HUES64 (cell line): ENCODE results near the gene PLSCR3.

Experiments
- H3K27ac ChIP-seq: 2 replicates; pipeline ENCODE4 v1.7.0; 2013; ENCODE audit warnings: low read depth, low read length, inconsistent platforms
- H3K27me3 ChIP-seq: 2 replicates; pipeline ENCODE4 v1.6.1; 2013; ENCODE audit warnings: mild to moderate bottlenecking, low read length; ENCODE audit not compliant: insufficient read depth
- H3K36me3 ChIP-seq: 2 replicates; pipeline ENCODE4 v1.6.1; 2013; ENCODE audit warnings: mild to moderate bottlenecking, low read length; ENCODE audit not compliant: insufficient read depth
- H3K4me1 ChIP-seq: 2 replicates; pipeline ENCODE4 v1.6.1; 2013; ENCODE audit warnings: mild to moderate bottlenecking, low read length, moderate library complexity; ENCODE audit not compliant: insufficient read depth
- H3K4me3 ChIP-seq: 2 replicates; pipeline ENCODE4 v1.5.1; 2013; ENCODE audit warnings: mild to moderate bottlenecking, low read length, moderate library complexity
- H3K9ac ChIP-seq: 2 replicates; pipeline ENCODE4 v1.6.1; 2013; ENCODE audit warnings: mild to moderate bottlenecking, low read depth, low read length
- H3K9me3 ChIP-seq: 2 replicates; pipeline ENCODE4 v1.6.1; 2013; ENCODE audit warnings: low read depth, low read length; ENCODE audit not compliant: insufficient read depth
- WGBS: fragments of 150-250, 120-280 bp; methylation state at CpG from one replicate; pipeline ENCODE4 v1.1.7; 2013; ENCODE audit warnings: missing lambda C conversion rate; 5-methylcytosine and 5-hydroxymethylcytosine counted together

The PLSCR3 gene

DNA sequence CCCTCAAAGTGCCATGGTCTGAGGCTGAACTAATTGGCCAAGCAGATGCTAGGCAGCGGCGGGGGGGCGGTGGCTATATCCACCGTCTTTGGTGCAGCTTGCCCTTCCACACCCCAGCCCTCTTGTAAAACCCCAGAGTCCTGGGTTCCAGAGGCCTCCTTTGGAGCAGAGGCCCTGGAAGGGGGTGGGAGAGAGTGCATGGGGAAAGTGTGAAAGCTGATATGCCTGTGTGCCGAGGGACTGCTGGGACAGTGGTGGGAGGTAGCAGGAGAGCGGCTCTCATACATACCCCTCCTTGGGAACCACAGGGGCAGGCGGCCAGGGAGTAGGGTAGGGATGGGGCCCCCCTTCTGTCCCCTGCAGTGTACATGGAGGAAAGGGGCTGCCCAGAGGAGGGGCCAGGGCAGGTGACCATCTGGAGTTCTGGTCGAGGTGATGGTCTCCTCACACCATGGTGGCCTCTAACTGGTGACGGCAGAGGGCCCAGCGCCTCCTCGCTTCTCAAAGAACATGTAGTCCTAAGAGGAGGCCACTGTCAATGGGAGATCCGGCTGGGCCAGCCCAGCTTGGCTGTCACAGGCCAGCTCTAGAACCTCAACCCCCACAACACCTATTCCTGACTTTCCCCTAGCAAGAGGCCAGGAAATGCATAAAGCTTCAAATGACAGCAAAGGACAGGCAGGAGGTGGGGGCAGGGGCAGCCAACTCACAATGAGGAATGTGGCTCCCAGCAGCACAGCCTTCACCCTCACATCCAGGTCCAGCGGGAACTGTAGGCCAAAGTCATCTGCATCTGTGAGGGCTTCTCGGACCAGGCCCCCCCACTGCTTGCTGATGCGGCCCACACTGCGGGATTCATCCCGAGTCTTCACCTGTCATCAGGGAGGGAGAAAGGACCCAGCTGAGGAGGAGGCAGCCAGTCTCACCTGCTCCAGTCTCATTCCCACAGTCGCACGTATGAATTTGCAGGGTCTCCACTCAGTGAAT lies 4.1 kb downstream of the PLSCR3 start:
- H3K4me3 ChIP-seq, result no peak overlapping the region
- H3K9ac ChIP-seq, result no peak overlapping the region
- no peaks in the 10 kb centered on the region for H3K4me1 ChIP-seq
- 67% methylated on average over 18 of the region's 19 CpGs for whole genome bisulfite sequencing
- peaks cover 46% of the 10 kb centered on the region for H3K36me3 ChIP-seq
- H3K27me3 ChIP-seq, result no peaks in the 10 kb centered on the region
- no peak overlapping the region for H3K27ac ChIP-seq
- H3K9me3 ChIP-seq, result no peaks in the 10 kb centered on the region

- H3K27ac ChIP-seq, result no peak overlapping the region
- no peak overlapping the region for H3K4me3 ChIP-seq
- peaks cover 46% of the 10 kb centered on the region for H3K36me3 ChIP-seq
- no peak overlapping the region for H3K9ac ChIP-seq
- H3K9me3 ChIP-seq, result no peaks in the 10 kb centered on the region
- WGBS, result 94% methylated on average over 10 of the region's 10 CpGs
- H3K27me3 ChIP-seq, result peaks cover under 1% of the 10 kb centered on the region
- H3K4me1 ChIP-seq, result no peaks in the 10 kb centered on the region
Measured at GRCh38 chr17:7388856-7389255, 5.5 kb downstream of the PLSCR3 start.

- H3K4me3 ChIP-seq, result peak overlapping the region; percentile 56
- 0 out of 2 replicates have a peak, but pooled peaks cover 1% of the 10 kb centered on the region for H3K9me3 ChIP-seq
- no peaks in the 10 kb centered on the region for H3K4me1 ChIP-seq
- no peak overlapping the region for H3K27ac ChIP-seq
- H3K9ac ChIP-seq, result peak overlapping the region; percentile 35; the same call in 1 of the 2 replicates
- peaks cover 41% of the 10 kb centered on the region for H3K27me3 ChIP-seq
- 45% methylated on average over 23 of the region's 23 CpGs for WGBS
- H3K36me3 ChIP-seq, result peaks cover 19% of the 10 kb centered on the region
Measured at GRCh38 chr17:7384489-7385081, 9.7 kb downstream of the PLSCR3 start.

GRCh38 chr17:7383742-7384488 lies 10.4 kb downstream of the PLSCR3 start:
- Histone ChIP-seq H3K27me3 (peaks cover 42% of the 10 kb centered on the region), H3K27ac (no peak overlapping the region), H3K9ac (peak overlapping the region; percentile 35; the same call in 1 of the 2 replicates), H3K36me3 (peaks cover 12% of the 10 kb centered on the region; the same call in 1 of the 2 replicates), H3K9me3 (peaks cover 7% of the 10 kb centered on the region; the same call in 1 of the 2 replicates), H3K4me1 (no peaks in the 10 kb centered on the region), H3K4me3 (peak overlapping the region; percentile 56)
- WGBS, result 13% methylated on average over 65 of the region's 65 CpGs

DNA sequence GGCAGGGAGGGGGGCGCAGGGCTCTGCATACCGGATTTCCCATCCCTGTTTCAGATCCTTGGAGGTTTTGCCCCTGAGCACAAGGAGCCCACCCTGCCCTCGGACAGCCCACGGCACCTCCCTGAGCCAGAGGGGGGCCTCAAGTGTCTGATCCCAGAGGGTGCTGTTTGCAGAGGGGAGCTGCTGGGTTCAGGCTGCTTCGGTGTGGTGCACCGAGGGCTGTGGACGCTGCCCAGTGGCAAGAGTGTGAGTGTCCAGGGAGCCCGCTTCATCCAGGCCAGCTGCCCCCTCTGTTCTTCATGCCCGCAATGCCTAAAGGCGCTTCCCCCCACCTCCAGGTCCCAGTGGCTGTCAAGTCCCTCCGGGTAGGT lies 11.0 kb downstream of the PLSCR3 start:
- H3K4me3 ChIP-seq, result peak overlapping the region; percentile 56
- peaks cover 7% of the 10 kb centered on the region; the same call in 1 of the 2 replicates for H3K9me3 ChIP-seq
- peaks cover 42% of the 10 kb centered on the region for H3K27me3 ChIP-seq

DNA sequence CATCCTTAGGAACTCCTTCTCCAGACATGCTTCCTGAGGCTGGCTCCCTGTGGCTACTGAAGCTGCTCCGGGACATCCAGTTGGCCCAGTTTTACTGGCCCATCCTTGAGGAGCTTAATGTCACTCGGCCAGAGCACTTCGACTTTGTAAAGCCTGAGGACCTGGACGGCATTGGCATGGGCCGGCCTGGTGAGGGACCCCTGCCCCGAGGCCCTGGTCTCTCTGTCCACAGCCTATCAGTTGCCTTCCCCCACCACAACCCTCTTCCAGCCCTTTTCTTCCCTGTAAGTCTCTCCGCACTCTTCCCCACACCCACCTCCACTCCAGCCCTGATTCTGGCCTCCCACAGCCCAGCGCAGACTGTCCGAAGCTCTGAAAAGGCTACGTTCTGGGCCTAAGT lies 11.4 kb downstream of the PLSCR3 start:
- H3K9me3 ChIP-seq, result peaks cover 7% of the 10 kb centered on the region; the same call in 1 of the 2 replicates
- H3K9ac ChIP-seq, result no peak overlapping the region
- 0 out of 2 replicates have a peak, but pooled peaks cover 4% of the 10 kb centered on the region for H3K36me3 ChIP-seq
- no peak overlapping the region for H3K27ac ChIP-seq
- peaks cover 42% of the 10 kb centered on the region for H3K27me3 ChIP-seq
- 93% methylated on average over 10 of the region's 10 CpGs for WGBS
- H3K4me1 ChIP-seq, result no peaks in the 10 kb centered on the region
- H3K4me3 ChIP-seq, result no peak overlapping the region

More for the DNA sequence above, 11.0 kb downstream of the PLSCR3 start:
- Histone ChIP-seq H3K36me3 (peaks cover 6% of the 10 kb centered on the region; the same call in 1 of the 2 replicates), H3K4me1 (no peaks in the 10 kb centered on the region), H3K9ac (no peak overlapping the region), H3K27ac (no peak overlapping the region)
- WGBS, result 88% methylated on average over 11 of the region's 11 CpGs

GRCh38 chr17:7380855-7381683 lies 13.3 kb downstream of the PLSCR3 start, which contains the start of gene TNK1:
Gene TNK1, plus strand, starts transcription at chr17:7381089. Its CDS starts 1,838 bp downstream, at chr17:7382927.
- peak within 1 kb of the TSS; percentile 39; the same call in 1 of the 2 replicates for H3K9ac ChIP-seq
- no peak within 1 kb of the TSS for H3K27ac ChIP-seq
- H3K9me3 ChIP-seq, result peaks cover 7% of the 10 kb centered on the region; the same call in 1 of the 2 replicates
- no peaks in the 10 kb centered on the region for H3K4me1 ChIP-seq
- H3K36me3 ChIP-seq, result no peaks in the 10 kb centered on the region
- peaks cover 42% of the 10 kb centered on the region for H3K27me3 ChIP-seq
- 4% methylated on average over 51 of the region's 52 CpGs for WGBS
- peak within 1 kb of the TSS; percentile 54 for H3K4me3 ChIP-seq

DNA sequence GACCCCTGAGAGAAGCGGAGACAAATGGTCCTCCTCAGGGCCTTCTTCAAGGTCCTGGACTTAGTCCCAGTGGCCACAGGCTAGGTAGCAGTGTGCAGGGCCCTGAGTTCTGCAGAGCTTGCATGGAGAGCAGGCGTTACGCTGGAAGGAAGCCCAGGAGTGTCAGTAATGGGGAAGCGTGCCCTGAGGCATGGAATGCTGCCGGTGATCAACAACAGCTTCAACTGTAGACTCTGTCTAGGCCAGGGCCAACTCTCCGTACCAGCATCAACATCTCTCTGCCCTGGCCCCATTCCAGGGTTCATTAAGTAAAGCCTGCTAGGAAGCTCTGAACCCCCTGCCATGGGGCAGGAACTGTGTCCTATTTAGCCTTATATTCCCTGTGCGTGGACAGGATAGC lies 14.0 kb downstream of the PLSCR3 start:
- no peaks in the 10 kb centered on the region for H3K4me1 ChIP-seq
- peak overlapping the region; percentile 39; the same call in 1 of the 2 replicates for H3K9ac ChIP-seq
- no peaks in the 10 kb centered on the region for H3K36me3 ChIP-seq
- peaks cover 7% of the 10 kb centered on the region; the same call in 1 of the 2 replicates for H3K9me3 ChIP-seq
- no peak overlapping the region for H3K27ac ChIP-seq
- H3K4me3 ChIP-seq, result peak overlapping the region; percentile 54
- WGBS, result 79% methylated on average over 7 of the region's 7 CpGs
- peaks cover 42% of the 10 kb centered on the region for H3K27me3 ChIP-seq

- Histone ChIP-seq H3K36me3 (no peaks in the 10 kb centered on the region), H3K4me1 (no peaks in the 10 kb centered on the region), H3K9ac (no peak overlapping the region), H3K27ac (no peak overlapping the region), H3K4me3 (no peak overlapping the region), H3K9me3 (peaks cover 7% of the 10 kb centered on the region; the same call in 1 of the 2 replicates), H3K27me3 (peaks cover 42% of the 10 kb centered on the region)
- WGBS, result 100% methylated on average over 2 of the region's 3 CpGs
Measured at GRCh38 chr17:7379134-7379533, 15.2 kb downstream of the PLSCR3 start.

- peaks cover 3% of the 10 kb centered on the region; the same call in 1 of the 2 replicates for H3K9me3 ChIP-seq
- H3K4me1 ChIP-seq, result no peaks in the 10 kb centered on the region
- WGBS, result 94% methylated on average over 2 of the region's 2 CpGs
- H3K27me3 ChIP-seq, result no peaks in the 10 kb centered on the region
- no peak overlapping the region for H3K27ac ChIP-seq
- H3K4me3 ChIP-seq, result no peak overlapping the region
- H3K36me3 ChIP-seq, result no peaks in the 10 kb centered on the region
- H3K9ac ChIP-seq, result no peak overlapping the region
Measured at GRCh38 chr17:7374353-7374752, 20.0 kb downstream of the PLSCR3 start.
